ENCODE results near the gene SLC25A26.

The SLC25A26 gene

DNA sequence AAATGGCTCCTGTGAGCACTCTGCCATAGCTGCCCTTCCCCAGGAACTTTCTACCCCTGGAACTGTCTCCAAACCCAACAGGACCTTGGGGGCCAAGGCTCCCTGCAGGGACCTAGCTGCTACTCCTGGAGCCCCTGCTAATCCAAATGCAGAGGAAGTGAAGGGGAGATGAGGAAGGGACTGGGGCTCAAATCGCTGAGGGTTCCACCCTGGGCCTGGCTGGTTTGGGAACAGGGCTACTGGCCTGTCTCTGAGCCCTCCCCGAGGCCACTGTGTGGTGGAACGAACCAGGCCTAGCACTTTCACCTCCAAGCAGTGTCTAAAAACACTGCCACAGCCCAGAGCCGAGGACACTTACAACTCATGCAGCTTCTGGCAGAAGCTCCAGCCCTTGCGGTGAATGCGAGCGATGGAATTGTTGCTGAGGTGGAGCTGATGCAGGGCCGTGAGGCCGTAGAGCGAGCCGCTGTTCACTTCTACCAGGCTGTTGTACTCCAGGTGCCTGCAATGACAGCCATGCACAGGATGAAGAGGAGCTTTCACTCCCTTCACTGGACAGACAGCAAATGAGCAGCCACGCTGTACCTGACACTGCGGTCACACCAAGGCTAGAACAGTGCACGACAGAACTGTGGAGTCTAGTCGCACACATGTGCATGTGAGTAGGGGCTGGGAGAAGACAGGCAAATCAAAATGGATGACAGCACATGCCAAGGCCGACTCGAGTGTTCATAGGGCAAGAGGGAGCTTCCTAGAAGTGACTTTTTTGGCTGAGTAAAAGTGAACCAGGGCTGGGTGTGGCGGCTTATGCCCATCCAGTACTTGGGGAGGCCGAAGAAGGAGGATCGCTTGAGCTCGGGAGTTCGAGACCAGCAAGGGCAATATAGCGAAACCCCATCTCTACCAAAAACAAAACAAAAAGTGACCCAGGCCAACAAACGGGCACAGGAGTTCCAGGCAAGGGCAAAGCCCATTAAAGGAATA, 189.3 kb downstream of the SLC25A26 start:
- no peak overlapping the region for H3K4me3 ChIP-seq (ENCODE audit: low read depth, low read length)
- H3K27me3 ChIP-seq (replicated peaks): no peaks in the 10 kb centered on the region
- TF ChIP-seq, protein P1, sequence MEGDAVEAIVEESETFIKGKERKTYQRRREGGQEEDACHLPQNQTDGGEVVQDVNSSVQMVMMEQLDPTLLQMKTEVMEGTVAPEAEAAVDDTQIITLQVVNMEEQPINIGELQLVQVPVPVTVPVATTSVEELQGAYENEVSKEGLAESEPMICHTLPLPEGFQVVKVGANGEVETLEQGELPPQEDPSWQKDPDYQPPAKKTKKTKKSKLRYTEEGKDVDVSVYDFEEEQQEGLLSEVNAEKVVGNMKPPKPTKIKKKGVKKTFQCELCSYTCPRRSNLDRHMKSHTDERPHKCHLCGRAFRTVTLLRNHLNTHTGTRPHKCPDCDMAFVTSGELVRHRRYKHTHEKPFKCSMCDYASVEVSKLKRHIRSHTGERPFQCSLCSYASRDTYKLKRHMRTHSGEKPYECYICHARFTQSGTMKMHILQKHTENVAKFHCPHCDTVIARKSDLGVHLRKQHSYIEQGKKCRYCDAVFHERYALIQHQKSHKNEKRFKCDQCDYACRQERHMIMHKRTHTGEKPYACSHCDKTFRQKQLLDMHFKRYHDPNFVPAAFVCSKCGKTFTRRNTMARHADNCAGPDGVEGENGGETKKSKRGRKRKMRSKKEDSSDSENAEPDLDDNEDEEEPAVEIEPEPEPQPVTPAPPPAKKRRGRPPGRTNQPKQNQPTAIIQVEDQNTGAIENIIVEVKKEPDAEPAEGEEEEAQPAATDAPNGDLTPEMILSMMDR (IDR thresholded peaks at IDR 0.05; ENCODE audit: low read depth, low read length, missing control alignments): no peak
- H3K36me3 ChIP-seq (replicated peaks): peaks cover 12% of the 10 kb centered on the region
- H3K27ac ChIP-seq: no peak overlapping the region
- no peak for DNase-seq
- in situ Hi-C loops (cut with HindIII; ENCODE audit: low pct_ligation_motif_present, low sequenced_read_pairs): no loop called here

DNA sequence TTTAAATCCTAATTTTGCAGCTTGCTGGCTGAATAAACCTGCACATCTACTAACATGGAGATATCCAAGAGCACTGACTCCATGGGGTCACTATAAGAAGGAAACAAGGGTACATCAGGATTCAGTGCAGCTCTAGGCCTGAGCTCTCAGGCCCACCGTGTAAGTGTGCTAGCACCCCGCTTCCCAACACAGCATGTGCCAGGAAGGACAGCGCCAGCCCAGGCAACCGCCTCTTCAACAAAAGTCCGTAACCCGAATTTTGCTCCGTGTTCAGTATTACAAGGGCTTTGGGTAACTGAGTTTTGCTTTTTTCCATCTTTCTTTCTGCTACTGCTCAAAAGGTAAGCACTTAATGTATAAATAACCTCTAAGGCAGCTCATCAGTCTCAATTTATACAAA, 190.2 kb downstream of the SLC25A26 start:
- peaks cover 11% of the 10 kb centered on the region for H3K36me3 ChIP-seq (replicated peaks)
- TF ChIP-seq, protein P1 (IDR thresholded peaks at IDR 0.05; ENCODE audit: low read depth, low read length, missing control alignments): no peak
- H3K27ac ChIP-seq: no peak overlapping the region
- no peaks in the 10 kb centered on the region for H3K27me3 ChIP-seq (replicated peaks)
- in situ Hi-C loops (cut with HindIII; ENCODE audit: low pct_ligation_motif_present, low sequenced_read_pairs): no loop called here
- no peak for DNase-seq
- no peak overlapping the region for H3K4me3 ChIP-seq (ENCODE audit: low read depth, low read length)

DNA sequence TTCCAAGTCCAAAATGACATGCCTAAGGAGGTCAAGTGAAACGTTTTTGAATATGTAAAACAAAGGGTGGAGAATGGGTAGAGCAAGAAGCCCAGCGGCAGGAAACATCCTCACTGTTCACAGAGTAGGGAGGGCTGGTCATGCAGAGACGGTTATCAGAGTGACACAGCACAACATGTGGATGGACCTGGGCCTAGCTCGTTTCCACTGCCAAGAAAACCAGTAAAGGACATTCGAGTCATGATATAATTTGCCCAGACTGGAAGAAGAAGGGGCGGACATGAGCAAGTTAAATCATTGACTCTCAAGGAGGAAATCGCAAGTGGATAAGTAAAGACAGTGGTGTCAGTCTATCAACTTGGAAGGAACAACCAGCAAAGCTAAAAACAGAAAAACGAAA, 190.7 kb downstream of the SLC25A26 start:
- Histone ChIP-seq H3K4me3 (ENCODE audit: low read depth, low read length) (no peak overlapping the region), H3K27me3 (replicated peaks) (no peaks in the 10 kb centered on the region), H3K36me3 (replicated peaks) (peaks cover 11% of the 10 kb centered on the region), H3K27ac (no peak overlapping the region)
- in situ Hi-C loops (cut with HindIII; ENCODE audit: low pct_ligation_motif_present, low sequenced_read_pairs): no loop called here
- DNase-seq: no peak
- TF ChIP-seq, protein P1 (IDR thresholded peaks at IDR 0.05; ENCODE audit: low read depth, low read length, missing control alignments): no peak

DNA sequence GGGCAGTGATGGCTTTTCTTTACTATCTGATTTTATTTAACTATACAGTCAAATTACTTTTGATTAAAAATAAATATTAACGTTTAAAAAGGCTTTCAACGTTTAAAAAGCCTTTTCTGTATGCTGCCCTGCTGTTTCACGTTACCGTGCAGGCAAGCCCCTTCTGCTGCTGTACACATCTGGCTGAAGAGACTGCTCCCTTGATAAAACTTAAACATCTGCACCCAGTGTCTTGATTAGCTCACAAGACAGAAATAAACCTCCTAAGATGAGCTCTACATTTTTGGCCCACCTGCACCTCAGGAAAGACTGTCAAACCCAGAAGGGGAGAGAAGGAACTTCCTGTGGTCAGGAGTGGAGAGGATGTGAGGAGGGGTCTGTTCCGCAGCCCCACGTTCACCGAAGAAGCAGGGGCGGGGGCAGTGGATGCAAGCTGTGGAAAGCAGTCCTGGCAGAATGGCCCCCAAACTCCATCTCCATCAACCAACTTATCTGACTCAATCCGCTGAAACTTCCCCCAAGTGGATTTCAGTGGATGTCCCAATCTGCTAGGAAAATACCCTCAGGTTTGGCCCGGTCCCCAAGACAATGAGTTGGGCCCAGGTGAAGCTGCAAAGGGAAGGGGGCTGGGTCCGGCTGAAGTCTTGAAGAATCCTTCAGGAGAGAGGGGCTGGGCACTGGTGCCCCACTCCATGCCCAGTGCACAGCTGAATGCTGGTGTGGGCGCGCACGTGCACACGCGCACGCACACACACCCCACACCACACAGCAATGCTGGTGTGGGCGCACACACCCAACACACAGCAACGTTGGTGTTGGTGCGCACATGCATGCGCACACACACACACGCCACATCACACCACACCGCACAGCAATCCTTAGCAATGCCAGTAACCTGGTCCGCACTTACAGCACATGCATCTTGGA, 191.4 kb downstream of the SLC25A26 start:
- in situ Hi-C loops (cut with HindIII; ENCODE audit: low pct_ligation_motif_present, low sequenced_read_pairs): no loop called here

DNA sequence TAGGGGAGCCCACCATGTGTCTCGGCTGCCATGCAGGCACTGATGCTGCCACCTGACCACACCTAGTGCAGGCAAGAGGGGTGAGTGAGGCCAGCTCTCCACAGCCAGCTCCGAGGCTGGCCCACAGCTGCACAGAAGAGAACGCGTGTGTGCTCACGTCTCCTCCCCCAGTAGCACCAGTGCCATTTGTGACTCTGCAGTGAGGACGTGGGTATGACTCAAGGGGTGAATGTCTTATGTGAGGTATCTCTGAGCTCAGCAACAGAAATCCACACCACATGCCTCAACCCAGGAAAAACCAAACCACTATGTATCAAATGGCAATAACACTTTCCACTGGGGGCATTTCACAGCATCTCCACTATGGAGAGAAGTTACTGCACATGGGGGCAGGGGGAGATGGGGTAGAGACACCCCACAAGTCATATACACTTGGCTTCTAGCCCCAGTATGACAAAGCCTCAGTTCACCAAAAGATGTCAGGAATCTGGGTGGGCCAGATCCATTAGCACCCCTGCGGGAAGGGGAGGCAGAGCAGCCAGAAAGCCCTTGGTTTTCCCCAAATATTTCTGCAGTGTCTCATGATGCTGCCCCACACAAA, 192.4 kb downstream of the SLC25A26 start:
- TF ChIP-seq, protein P1 (IDR thresholded peaks at IDR 0.05; ENCODE audit: low read depth, low read length, missing control alignments): peak; percentile 13
- peak; percentile 82 for DNase-seq
- in situ Hi-C loops (cut with HindIII; ENCODE audit: low pct_ligation_motif_present, low sequenced_read_pairs): no loop called here
- Histone ChIP-seq H3K27ac (peak overlapping the region; percentile 59), H3K36me3 (replicated peaks) (peaks cover 11% of the 10 kb centered on the region), H3K4me3 (ENCODE audit: low read depth, low read length) (no peak overlapping the region), H3K27me3 (replicated peaks) (no peaks in the 10 kb centered on the region)

More for the DNA sequence above, 191.4 kb downstream of the SLC25A26 start:
- DNase-seq: no peak
- TF ChIP-seq, protein P1 (IDR thresholded peaks at IDR 0.05; ENCODE audit: low read depth, low read length, missing control alignments): no peak
- Histone ChIP-seq H3K4me3 (ENCODE audit: low read depth, low read length) (no peak overlapping the region), H3K27ac (peak overlapping the region; percentile 59), H3K27me3 (replicated peaks) (no peaks in the 10 kb centered on the region), H3K36me3 (replicated peaks) (peaks cover 11% of the 10 kb centered on the region)
